SK-N-MC (cell line): ENCODE results near the gene DDAH2.

ENCODE experiments used
- FOXP2 ChIP-seq: optimal IDR thresholded peaks from 2 replicates; pipeline ENCODE3; 2011; ENCODE audit warnings: mild to moderate bottlenecking, moderate library complexity; ENCODE audit not compliant: insufficient read depth; ENCODE audit errors: extremely low read length, control extremely low read depth
- POLR2AphosphoS5 ChIP-seq: IDR thresholded peaks from 2 replicates; pipeline ENCODE4 v1.6.1; 2012; ENCODE audit warnings: mild to moderate bottlenecking, low read depth, low read length, borderline replicate concordance

- no peak for TF ChIP-seq POLR2AphosphoS5
- TF ChIP-seq FOXP2 = no peak
Observed at GRCh38 chr6:31727034-31727716, 1.9 kb downstream of the DDAH2 start.
